Esophagus (tissue), 2 donors: Measurements from ENCODE around the gene BCR. TPM values are rescaled to one million over a fixed set of nuclear protein-coding genes. Genes with fewer than 3 reads are reported as not detected.

Experiments used
- H3K27ac ChIP-seq, 2 donors: one replicate each; pipeline ENCODE4 v1.5.1; 2013; ENCODE audit warnings: low read depth in 2 of 2, mild to moderate bottlenecking in 2 of 2, inconsistent platforms in 1 of 2, low read length in 1 of 2, moderate library complexity in 1 of 2
- H3K27me3 ChIP-seq, 2 donors: one replicate each; pipeline ENCODE4 v1.6.1; 2013; ENCODE audit warnings: low read length in 2 of 2, control low read depth in 1 of 2, mild to moderate bottlenecking in 1 of 2; ENCODE audit not compliant: insufficient read depth in 2 of 2, control insufficient read depth in 1 of 2
- H3K36me3 ChIP-seq, 2 donors: one replicate each; pipeline ENCODE4 v1.6.1; 2013; ENCODE audit warnings: low read length in 1 of 2; ENCODE audit not compliant: control insufficient read depth in 2 of 2, insufficient read depth in 2 of 2
- H3K4me1 ChIP-seq, 2 donors: one replicate each; pipeline ENCODE4 v1.6.1; 2013; ENCODE audit warnings: low read length in 1 of 2; ENCODE audit not compliant: control insufficient read depth in 2 of 2, insufficient read depth in 2 of 2
- H3K4me3 ChIP-seq, 2 donors: one replicate each; pipeline ENCODE4 v1.5.1; 2013; ENCODE audit warnings: low read length in 2 of 2, mild to moderate bottlenecking in 2 of 2, low read depth in 1 of 2, moderate library complexity in 1 of 2
- H3K9me3 ChIP-seq, 2 donors: one replicate each; pipeline ENCODE4 v1.6.1; 2013; ENCODE audit warnings: mild to moderate bottlenecking in 2 of 2, low read depth in 1 of 2, low read length in 1 of 2, moderate library complexity in 1 of 2; ENCODE audit not compliant: control insufficient read depth in 2 of 2, insufficient read depth in 1 of 2
- WGBS, 2 donors: extraction: QIAGEN DNeasy Blood & Tissue Kit; methylation state at CpG; one replicate each; pipeline ENCODE4 v1.1.7; 2013; 5-methylcytosine and 5-hydroxymethylcytosine counted together
- polyA plus RNA-seq, 2 donors: library from polyadenylated mRNA; stranded (reverse); fragments of 200-250 nt; gene quantifications; one replicate each; pipeline ENCODE4 v1.2.3, GENCODE V29; 2013
- donor health status: healthy with polysubstance abuse.
- donor health status: Bipolar disorder and iron deficiency.

Gene BCR
- polyA plus RNA-seq, 2 donors: 27.8 to 30.2 TPM

- H3K9me3 ChIP-seq: no peaks in the 10 kb centered on the region
- peaks cover 11 to 14% of the 10 kb centered on the region in 2 donors for H3K4me1 ChIP-seq
- 97 to 100% methylated on average over 3 of the region's 3 CpGs for WGBS, 2 donors
- H3K36me3 ChIP-seq: peaks cover 0 to 2% of the 10 kb centered on the region in 2 donors
- H3K27ac ChIP-seq: no peak overlapping the region
- no peaks in the 10 kb centered on the region for H3K27me3 ChIP-seq
- no peak overlapping the region for H3K4me3 ChIP-seq
These were observed 31.3 kb downstream of the BCR start for GRCh38 chr22:23211622-23212021.

GRCh38 chr22:23212061-23213021 lies 32.0 kb downstream of the BCR start:
- no peaks in the 10 kb centered on the region for H3K9me3 ChIP-seq
- no peak overlapping the region for H3K4me3 ChIP-seq
- H3K27ac ChIP-seq: no peak overlapping the region
- H3K27me3 ChIP-seq: no peaks in the 10 kb centered on the region
- peaks cover 11 to 17% of the 10 kb centered on the region in 2 donors for H3K4me1 ChIP-seq
- WGBS, 2 donors: 75 to 82% methylated on average over 10 of the region's 10 CpGs
- peaks cover 0 to 2% of the 10 kb centered on the region in 2 donors for H3K36me3 ChIP-seq

GRCh38 chr22:23213022-23213555 lies 32.8 kb downstream of the BCR start:
- no peaks in the 10 kb centered on the region for H3K9me3 ChIP-seq
- H3K27me3 ChIP-seq: no peaks in the 10 kb centered on the region
- H3K4me3 ChIP-seq: no peak overlapping the region
- H3K27ac ChIP-seq: no peak overlapping the region
- no peaks in the 10 kb centered on the region for H3K36me3 ChIP-seq
- H3K4me1 ChIP-seq: peaks cover 11 to 20% of the 10 kb centered on the region in 2 donors
- WGBS, 2 donors: 88 to 89% methylated on average over 13 of the region's 13 CpGs

GRCh38 chr22:23213581-23214334 lies 33.4 kb downstream of the BCR start:
- H3K27me3 ChIP-seq: no peaks in the 10 kb centered on the region
- peaks cover 16 to 27% of the 10 kb centered on the region in 2 donors for H3K4me1 ChIP-seq
- no peak overlapping the region for H3K4me3 ChIP-seq
- H3K27ac ChIP-seq: no peak overlapping the region
- H3K36me3 ChIP-seq: no peaks in the 10 kb centered on the region
- WGBS, 2 donors: 70 to 72% methylated on average over 11 of the region's 11 CpGs
- H3K9me3 ChIP-seq: no peaks in the 10 kb centered on the region

- H3K9me3 ChIP-seq: no peaks in the 10 kb centered on the region
These were observed 34.1 kb downstream of the BCR start for GRCh38 chr22:23214398-23214797.

GRCh38 chr22:23215294-23216241 lies 35.3 kb downstream of the BCR start:
- Histone ChIP-seq H3K27ac (peak overlapping the region in 1 of 2 donors; percentile 35), H3K9me3 (no peaks in the 10 kb centered on the region), H3K36me3 (no peaks in the 10 kb centered on the region), H3K27me3 (no peaks in the 10 kb centered on the region), H3K4me3 (no peak overlapping the region), H3K4me1 (peaks cover 28 to 45% of the 10 kb centered on the region in 2 donors)
- WGBS, 2 donors: 47 to 63% methylated on average over 12 of the region's 12 CpGs

More at GRCh38 chr22:23214398-23214797, 34.1 kb downstream of the BCR start:
- Histone ChIP-seq H3K4me1 (peaks cover 21 to 33% of the 10 kb centered on the region in 2 donors), H3K27ac (no peak overlapping the region), H3K27me3 (no peaks in the 10 kb centered on the region), H3K36me3 (no peaks in the 10 kb centered on the region), H3K4me3 (no peak overlapping the region)
- 87 to 89% methylated on average over 9 of the region's 9 CpGs for WGBS, 2 donors

- peaks cover 34 to 53% of the 10 kb centered on the region in 2 donors for H3K4me1 ChIP-seq
- WGBS, 2 donors: 75% methylated on average over 16 of the region's 16 CpGs
- no peak overlapping the region for H3K27ac ChIP-seq
These were observed 36.3 kb downstream of the BCR start for GRCh38 chr22:23216461-23217170.

GRCh38 chr22:23217171-23218052 lies 37.1 kb downstream of the BCR start:
- Histone ChIP-seq H3K4me3 (no peak overlapping the region), H3K27ac (no peak overlapping the region), H3K9me3 (no peaks in the 10 kb centered on the region), H3K27me3 (no peaks in the 10 kb centered on the region), H3K4me1 (peaks cover 29 to 53% of the 10 kb centered on the region in 2 donors), H3K36me3 (no peaks in the 10 kb centered on the region)
- WGBS, 2 donors: 78 to 82% methylated on average over 16 of the region's 16 CpGs

More at GRCh38 chr22:23216461-23217170, 36.3 kb downstream of the BCR start:
- Histone ChIP-seq H3K36me3 (no peaks in the 10 kb centered on the region), H3K9me3 (no peaks in the 10 kb centered on the region), H3K4me3 (no peak overlapping the region), H3K27me3 (no peaks in the 10 kb centered on the region)
